HuH-7 (cell line): ENCODE data around the gene KLHL29.

Experiments
- DNase-seq: peaks from one replicate; pipeline ENCODE4 v3.0.0; 2011; ENCODE audit warnings: low spot score

KLHL29 gene

GRCh38 chr2:23697256-23698075 lies 312.5 kb downstream of the KLHL29 start:
- DNase-seq: no peak

- DNase-seq: no peak
These were observed 313.2 kb downstream of the KLHL29 start for GRCh38 chr2:23698116-23698693.

- DNase-seq: no peak
These were observed 314.0 kb downstream of the KLHL29 start for GRCh38 chr2:23698721-23699579.

- DNase-seq: no peak
These were observed 314.6 kb downstream of the KLHL29 start for GRCh38 chr2:23699580-23699925.

GRCh38 chr2:23700627-23701026 lies 315.6 kb downstream of the KLHL29 start:
- no peak for DNase-seq

- no peak for DNase-seq
These were observed 318.1 kb downstream of the KLHL29 start for GRCh38 chr2:23703037-23703582.

GRCh38 chr2:23703583-23704385 lies 318.8 kb downstream of the KLHL29 start:
- DNase-seq: no peak

- no peak for DNase-seq
These were observed 321.0 kb downstream of the KLHL29 start for GRCh38 chr2:23705771-23706612.

GRCh38 chr2:23706613-23707078 lies 321.7 kb downstream of the KLHL29 start:
- DNase-seq: no peak

GRCh38 chr2:23707096-23707495 lies 322.1 kb downstream of the KLHL29 start:
- no peak for DNase-seq

- no peak for DNase-seq
These were observed 323.8 kb downstream of the KLHL29 start for GRCh38 chr2:23708771-23709170.

- no peak for DNase-seq
These were observed 324.3 kb downstream of the KLHL29 start for GRCh38 chr2:23709311-23709710.

GRCh38 chr2:23711979-23712755 lies 327.2 kb downstream of the KLHL29 start:
- no peak for DNase-seq

GRCh38 chr2:23712756-23713151 lies 327.8 kb downstream of the KLHL29 start:
- no peak for DNase-seq

GRCh38 chr2:23713351-23713750 lies 328.4 kb downstream of the KLHL29 start:
- DNase-seq: no peak

GRCh38 chr2:23718931-23719700 lies 334.1 kb downstream of the KLHL29 start:
- no peak for DNase-seq

- no peak for DNase-seq
These were observed 334.7 kb downstream of the KLHL29 start for GRCh38 chr2:23719716-23720115.

- no peak for DNase-seq
These were observed 335.9 kb downstream of the KLHL29 start for GRCh38 chr2:23720705-23721453.
